ENCODE measurements around the gene CACNA1C.

The CACNA1C gene

GRCh38 chr12:2533036-2533435 lies 480.2 kb downstream of the CACNA1C start:
- Histone ChIP-seq H3K9me3 (ENCODE audit: insufficient read depth, low read length, severe bottlenecking) (no peaks in the 10 kb centered on the region), H3K4me2 (ENCODE audit: insufficient read depth, low read length) (no peak overlapping the region), H3K4me3 (ENCODE audit: low read depth in 1 of 2, low read length in 2 of 2) (no peak overlapping the region), H3K27ac (ENCODE audit: low read length) (no peak overlapping the region), H3K79me2 (ENCODE audit: insufficient read depth, low read length) (no peaks in the 10 kb centered on the region), H4K20me1 (ENCODE audit: insufficient read depth, low read length) (peaks cover 5% of the 10 kb centered on the region; the same call in 1 of the 2 replicates), H3K4me1 (ENCODE audit: insufficient read depth, low read length) (no peaks in the 10 kb centered on the region), H3K9ac (ENCODE audit: low read depth, low read length) (no peak overlapping the region), H3K36me3 (ENCODE audit: insufficient read depth, low read length) (no peaks in the 10 kb centered on the region), H3K27me3 (ENCODE audit: insufficient read depth, low read length, poor library complexity) (peaks cover 26% of the 10 kb centered on the region), H2AFZ (ENCODE audit: low read depth, low read length) (no peak overlapping the region)
- TF ChIP-seq CTCF (IDR thresholded peaks at IDR 0.05; ENCODE audit: borderline replicate concordance, extremely low read depth, low read length, poor library complexity, severe bottlenecking) (no peak), EZH2 (IDR thresholded peaks at IDR 0.05; ENCODE audit: borderline replicate concordance, low read depth, low read length, severe bottlenecking) (no peak)
- no peak for ATAC-seq (ENCODE audit: insufficient read depth, low read depth)
- no peak for DNase-seq

- ATAC-seq (ENCODE audit: insufficient read depth, low read depth), result no peak
- Histone ChIP-seq H3K27me3 (ENCODE audit: insufficient read depth, low read length, poor library complexity) (peaks cover 19% of the 10 kb centered on the region), H3K36me3 (ENCODE audit: insufficient read depth, low read length) (no peaks in the 10 kb centered on the region), H3K4me1 (ENCODE audit: insufficient read depth, low read length) (no peaks in the 10 kb centered on the region), H3K9ac (ENCODE audit: low read depth, low read length) (no peak overlapping the region), H3K4me3 (ENCODE audit: low read depth in 1 of 2, low read length in 2 of 2) (no peak overlapping the region), H2AFZ (ENCODE audit: low read depth, low read length) (no peak overlapping the region), H3K9me3 (ENCODE audit: insufficient read depth, low read length, severe bottlenecking) (no peaks in the 10 kb centered on the region), H4K20me1 (ENCODE audit: insufficient read depth, low read length) (peaks cover 5% of the 10 kb centered on the region; the same call in 1 of the 2 replicates), H3K79me2 (ENCODE audit: insufficient read depth, low read length) (no peaks in the 10 kb centered on the region), H3K4me2 (ENCODE audit: insufficient read depth, low read length) (no peak overlapping the region), H3K27ac (ENCODE audit: low read length) (no peak overlapping the region)
- no peak for TF ChIP-seq EZH2 (IDR thresholded peaks at IDR 0.05; ENCODE audit: borderline replicate concordance, low read depth, low read length, severe bottlenecking)
- DNase-seq, result no peak
Observed at GRCh38 chr12:2535583-2536204, 482.9 kb downstream of the CACNA1C start.

GRCh38 chr12:2536724-2537123 lies 483.9 kb downstream of the CACNA1C start:
- no peak overlapping the region for H3K4me2 ChIP-seq (ENCODE audit: insufficient read depth, low read length)
- H3K9me3 ChIP-seq (ENCODE audit: insufficient read depth, low read length, severe bottlenecking), result no peaks in the 10 kb centered on the region
- H3K36me3 ChIP-seq (ENCODE audit: insufficient read depth, low read length), result no peaks in the 10 kb centered on the region
- no peak overlapping the region for H3K9ac ChIP-seq (ENCODE audit: low read depth, low read length)
- no peak overlapping the region for H2AFZ ChIP-seq (ENCODE audit: low read depth, low read length)
- DNase-seq (no peak), ATAC-seq (ENCODE audit: insufficient read depth, low read depth) (no peak)
- H4K20me1 ChIP-seq (ENCODE audit: insufficient read depth, low read length), result peaks cover 5% of the 10 kb centered on the region; the same call in 1 of the 2 replicates
- no peak overlapping the region for H3K27ac ChIP-seq (ENCODE audit: low read length)
- no peaks in the 10 kb centered on the region for H3K4me1 ChIP-seq (ENCODE audit: insufficient read depth, low read length)
- H3K79me2 ChIP-seq (ENCODE audit: insufficient read depth, low read length), result no peaks in the 10 kb centered on the region
- H3K4me3 ChIP-seq (ENCODE audit: low read depth in 1 of 2, low read length in 2 of 2), result no peak overlapping the region
- TF ChIP-seq CTCF (IDR thresholded peaks at IDR 0.05; ENCODE audit: borderline replicate concordance, extremely low read depth, low read length, poor library complexity, severe bottlenecking) (no peak), EZH2 (IDR thresholded peaks at IDR 0.05; ENCODE audit: borderline replicate concordance, low read depth, low read length, severe bottlenecking) (no peak)
- H3K27me3 ChIP-seq (ENCODE audit: insufficient read depth, low read length, poor library complexity), result peaks cover 15% of the 10 kb centered on the region

GRCh38 chr12:2537868-2538541 lies 485.2 kb downstream of the CACNA1C start:
- Histone ChIP-seq H3K9ac (ENCODE audit: low read depth, low read length) (no peak overlapping the region), H3K4me1 (ENCODE audit: insufficient read depth, low read length) (no peaks in the 10 kb centered on the region), H3K27ac (ENCODE audit: low read length) (no peak overlapping the region), H4K20me1 (ENCODE audit: insufficient read depth, low read length) (peaks cover 3% of the 10 kb centered on the region; the same call in 1 of the 2 replicates), H3K79me2 (ENCODE audit: insufficient read depth, low read length) (no peaks in the 10 kb centered on the region), H3K27me3 (ENCODE audit: insufficient read depth, low read length, poor library complexity) (peaks cover 8% of the 10 kb centered on the region), H3K36me3 (ENCODE audit: insufficient read depth, low read length) (no peaks in the 10 kb centered on the region), H3K9me3 (ENCODE audit: insufficient read depth, low read length, severe bottlenecking) (no peaks in the 10 kb centered on the region), H3K4me3 (ENCODE audit: low read depth in 1 of 2, low read length in 2 of 2) (no peak overlapping the region), H3K4me2 (ENCODE audit: insufficient read depth, low read length) (no peak overlapping the region), H2AFZ (ENCODE audit: low read depth, low read length) (no peak overlapping the region)
- DNase-seq, result no peak
- no peak for TF ChIP-seq EZH2 (IDR thresholded peaks at IDR 0.05; ENCODE audit: borderline replicate concordance, low read depth, low read length, severe bottlenecking)
- TF ChIP-seq CTCF (IDR thresholded peaks at IDR 0.05; ENCODE audit: borderline replicate concordance, extremely low read depth, low read length, poor library complexity, severe bottlenecking), result no peak
- no peak for ATAC-seq (ENCODE audit: insufficient read depth, low read depth)

Measured in DND-41 (cell line).